NCI-H460 (cell line): ENCODE measurements around the gene MESP2. TPM values are rescaled to one million over a fixed set of nuclear protein-coding genes. Genes with fewer than 3 reads are reported as not detected.
A peak's percentile ranks its signal among the peaks of the same experiment; 100 is the strongest.

Experiments used
- DNase-seq: peaks from one replicate; pipeline ENCODE4 v3.0.0-alpha.2; 2016; ENCODE audit warnings: low read depth; ENCODE audit errors: extremely low read depth
- polyA plus RNA-seq: library from polyadenylated mRNA; depleted of rRNA; stranded (reverse); fragments of >200 nt; gene quantifications from 2 replicates; pipeline ENCODE4 v1.2.3, GENCODE V29; 2014; cell fraction: nucleus; rRNA removed
- total RNA-seq: library from RNA; depleted of rRNA; stranded (reverse); fragments of >200 nt; shearing (Covaris generic); gene quantifications from 2 replicates; pipeline ENCODE4 v1.2.3, GENCODE V29; 2014; rRNA removed

The MESP2 gene, protein sequence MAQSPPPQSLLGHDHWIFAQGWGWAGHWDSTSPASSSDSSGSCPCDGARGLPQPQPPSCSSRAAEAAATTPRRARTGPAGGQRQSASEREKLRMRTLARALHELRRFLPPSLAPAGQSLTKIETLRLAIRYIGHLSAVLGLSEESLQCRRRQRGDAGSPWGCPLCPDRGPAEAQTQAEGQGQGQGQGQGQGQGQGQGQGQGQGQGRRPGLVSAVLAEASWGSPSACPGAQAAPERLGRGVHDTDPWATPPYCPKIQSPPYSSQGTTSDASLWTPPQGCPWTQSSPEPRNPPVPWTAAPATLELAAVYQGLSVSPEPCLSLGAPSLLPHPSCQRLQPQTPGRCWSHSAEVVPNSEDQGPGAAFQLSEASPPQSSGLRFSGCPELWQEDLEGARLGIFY
- not detected in 2 replicates for total RNA-seq
- 2.0 and 3.5 TPM in 2 replicates for polyA plus RNA-seq

DNA sequence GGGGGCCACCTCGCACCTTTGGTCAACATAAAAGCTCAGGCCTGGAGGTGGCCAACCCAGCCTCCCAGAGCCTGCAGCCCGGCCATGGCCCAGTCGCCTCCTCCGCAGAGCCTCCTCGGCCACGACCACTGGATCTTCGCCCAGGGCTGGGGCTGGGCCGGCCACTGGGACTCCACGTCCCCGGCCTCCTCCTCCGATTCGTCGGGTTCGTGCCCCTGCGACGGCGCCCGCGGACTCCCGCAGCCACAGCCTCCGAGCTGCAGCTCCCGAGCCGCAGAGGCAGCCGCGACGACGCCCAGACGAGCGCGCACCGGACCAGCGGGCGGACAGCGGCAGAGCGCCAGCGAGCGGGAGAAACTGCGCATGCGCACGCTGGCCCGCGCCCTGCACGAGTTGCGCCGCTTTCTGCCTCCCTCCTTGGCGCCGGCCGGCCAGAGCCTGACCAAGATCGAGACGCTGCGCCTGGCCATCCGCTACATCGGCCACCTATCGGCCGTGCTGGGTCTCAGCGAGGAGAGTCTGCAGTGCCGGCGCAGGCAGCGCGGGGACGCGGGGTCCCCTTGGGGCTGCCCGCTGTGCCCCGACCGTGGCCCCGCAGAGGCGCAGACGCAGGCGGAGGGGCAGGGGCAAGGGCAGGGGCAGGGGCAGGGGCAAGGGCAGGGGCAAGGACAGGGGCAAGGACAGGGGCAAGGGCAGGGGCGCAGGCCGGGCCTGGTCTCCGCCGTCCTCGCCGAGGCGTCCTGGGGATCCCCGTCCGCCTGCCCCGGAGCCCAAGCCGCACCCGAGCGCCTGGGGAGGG, at the start of gene MESP2:
TSS of gene MESP2 (plus strand) at position 59 of the 799 bp plus-strand sequence. CDS start at position 85, 26 bp downstream.
- DNase-seq = peak; percentile 72

DNA sequence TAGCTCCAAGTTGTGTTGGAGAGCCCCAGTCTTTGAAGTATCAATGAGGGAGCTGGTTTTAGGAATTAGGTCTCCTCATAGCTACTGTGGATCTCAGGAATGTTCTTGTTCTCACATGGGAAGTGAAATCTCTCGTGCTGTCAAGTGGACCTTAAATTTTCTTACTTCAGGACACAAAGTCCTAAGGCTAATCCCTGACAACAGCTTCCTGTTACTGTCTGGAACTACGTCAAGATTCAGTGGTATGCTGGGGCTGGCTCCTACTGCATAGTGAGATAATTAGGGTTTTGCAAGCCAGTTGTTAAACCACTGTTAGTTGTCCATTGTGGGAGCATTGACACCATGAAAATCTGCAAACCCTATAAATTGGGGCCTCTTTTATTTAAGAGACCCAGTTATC, 47.9 kb upstream of the MESP2 start:
- DNase-seq = no peak

DNA sequence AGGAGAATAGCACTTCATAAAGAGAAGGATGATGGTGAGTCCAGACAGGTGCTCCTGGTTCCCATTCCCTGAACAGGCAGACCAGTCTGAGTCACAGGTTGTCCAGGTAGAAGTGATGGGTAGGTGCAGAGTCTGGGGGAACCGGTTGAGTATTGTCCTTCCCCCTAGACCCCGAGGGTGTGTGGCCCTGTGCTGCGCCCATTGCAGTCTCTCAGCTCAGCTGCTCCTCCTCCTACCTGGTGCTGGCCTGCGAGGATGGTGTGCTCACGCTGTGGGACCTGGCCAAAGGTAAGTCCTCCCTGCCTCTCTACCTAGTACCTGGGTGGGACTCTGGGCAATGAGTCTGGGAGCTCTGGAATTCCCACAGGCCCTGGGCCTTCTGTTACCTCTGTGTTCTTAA, 44.9 kb upstream of the MESP2 start:
- no peak for DNase-seq

DNA sequence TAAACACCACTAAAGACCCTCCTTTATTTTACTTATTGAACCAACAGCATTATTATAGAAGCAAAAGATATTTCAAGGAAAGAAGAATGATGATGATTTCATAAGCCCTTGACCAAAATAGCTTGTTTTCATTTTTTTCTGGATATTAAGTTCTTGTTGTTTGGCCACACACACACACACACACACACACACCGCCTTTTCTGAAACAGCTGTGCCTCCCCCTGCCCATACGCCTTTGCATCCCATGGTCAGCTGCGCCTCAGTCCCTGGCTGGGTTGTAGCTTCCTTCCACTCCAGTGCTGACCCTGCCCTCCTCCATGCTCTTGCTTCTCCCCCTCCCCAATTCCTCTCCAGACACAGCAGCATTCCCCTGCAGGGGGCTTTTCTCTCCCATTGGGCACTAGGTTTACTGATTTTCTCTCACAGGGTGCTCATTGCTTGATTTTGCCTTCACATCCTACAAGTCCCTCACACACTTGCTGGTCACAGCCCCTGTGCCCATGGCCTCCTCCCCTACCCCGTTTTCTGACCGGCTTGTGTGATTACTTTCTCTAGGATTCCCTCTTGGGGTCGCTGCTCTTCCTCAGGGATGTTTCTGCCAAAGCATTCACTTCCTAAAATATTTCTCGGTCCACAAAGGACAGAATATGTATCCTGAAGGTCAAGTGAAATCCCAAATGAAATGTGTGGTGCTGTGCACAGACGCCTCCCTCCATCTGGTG, 43.5 kb upstream of the MESP2 start:
- no peak for DNase-seq

DNA sequence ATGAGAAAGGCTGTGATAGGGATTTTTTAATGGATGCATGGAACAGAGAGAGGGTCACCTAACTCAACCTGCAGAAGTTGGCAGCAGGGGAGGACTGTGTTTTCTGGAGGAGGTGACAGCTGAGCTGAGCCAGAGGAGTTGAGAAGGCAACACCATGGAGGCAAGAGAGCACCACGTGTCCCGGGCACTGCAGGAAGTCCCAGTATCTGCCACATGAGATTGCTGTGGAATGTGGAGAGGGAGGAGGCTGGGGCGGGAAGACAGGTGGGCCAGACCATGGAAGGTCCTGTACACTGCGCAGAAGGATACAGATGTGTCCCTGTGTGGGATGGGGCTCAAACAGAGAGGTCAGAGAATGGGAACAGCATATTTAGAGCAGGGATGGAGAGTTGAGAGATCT, 40.4 kb upstream of the MESP2 start:
- no peak for DNase-seq

DNA sequence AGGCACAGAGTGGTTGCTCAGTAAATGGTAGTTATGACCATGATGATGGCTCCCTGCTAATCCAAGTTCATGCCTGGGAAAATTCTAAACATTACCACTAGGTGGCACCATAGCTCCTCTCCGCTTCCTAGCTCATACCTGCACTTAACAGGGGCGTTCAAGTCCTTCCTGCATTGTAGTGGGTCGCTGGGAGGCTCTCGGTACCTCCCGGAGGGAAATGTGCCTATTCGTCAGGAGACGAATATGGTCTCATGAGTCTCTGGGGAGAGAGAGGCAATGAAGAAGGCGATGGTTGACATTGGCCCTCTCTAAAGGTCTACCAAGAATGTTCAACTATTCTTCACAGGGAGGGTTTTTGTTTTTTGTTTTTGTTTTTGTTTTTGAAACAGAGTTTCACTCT, 36.0 kb upstream of the MESP2 start:
- peak; percentile 64 for DNase-seq

DNA sequence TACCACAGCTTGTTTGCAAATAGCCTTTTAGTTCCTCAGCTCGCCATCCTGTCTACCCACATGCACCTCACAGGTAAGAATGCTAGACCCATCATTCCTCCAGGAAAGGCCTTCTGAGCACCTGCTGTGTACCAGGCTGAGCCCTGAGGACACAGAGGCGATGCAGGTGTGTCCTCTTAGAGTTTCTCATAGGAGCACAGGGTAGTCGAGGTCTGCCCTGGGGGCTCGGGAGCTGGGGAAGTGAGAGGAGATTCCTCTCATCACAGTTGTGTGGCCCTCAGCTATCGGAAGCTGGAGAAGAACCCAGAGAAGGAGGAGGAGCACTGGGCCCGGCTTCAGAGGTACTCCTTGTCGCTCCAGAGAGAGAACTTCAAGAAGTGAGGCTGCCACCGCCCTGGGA, 33.1 kb upstream of the MESP2 start:
- no peak for DNase-seq

DNA sequence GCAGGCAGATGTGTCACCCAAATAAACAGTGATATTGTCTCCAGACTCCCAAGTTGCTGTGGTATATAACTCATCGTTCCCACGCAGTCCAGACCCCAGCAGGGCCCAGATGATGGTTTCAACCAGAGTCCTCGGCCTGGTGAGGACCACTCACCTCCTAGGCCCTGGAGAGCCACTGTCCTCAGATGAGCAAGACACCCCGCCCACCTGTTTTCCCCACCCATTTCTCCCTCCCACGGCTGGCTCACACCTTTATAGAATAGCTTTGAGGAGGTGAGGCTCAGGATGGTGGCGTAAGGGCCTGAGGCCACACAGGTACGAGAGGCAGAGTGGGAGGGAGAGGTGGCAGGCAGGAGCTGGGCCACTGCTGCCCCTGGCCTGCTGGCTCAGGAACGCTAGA, 32.5 kb upstream of the MESP2 start:
- DNase-seq = no peak

DNA sequence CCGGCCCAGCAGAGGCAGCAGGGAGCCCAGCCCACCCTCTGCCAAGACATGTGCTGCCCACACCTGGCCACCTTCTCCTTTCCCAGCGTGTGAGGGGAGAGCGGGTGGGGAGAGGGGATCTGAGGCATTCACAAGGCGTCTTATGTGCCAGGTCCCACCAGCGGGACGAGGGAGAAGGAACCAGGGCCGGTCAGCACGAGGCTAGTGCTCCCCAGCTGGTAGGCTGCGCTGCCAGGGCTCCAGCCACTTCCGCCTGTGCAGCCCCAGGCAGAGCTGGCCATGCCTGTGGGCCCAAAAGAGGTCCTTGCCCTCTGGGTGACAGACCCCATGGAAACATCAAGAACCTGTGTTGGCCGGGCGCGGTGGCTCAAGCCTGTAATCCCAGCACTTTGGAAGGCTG, 31.0 kb upstream of the MESP2 start:
- DNase-seq = no peak

DNA sequence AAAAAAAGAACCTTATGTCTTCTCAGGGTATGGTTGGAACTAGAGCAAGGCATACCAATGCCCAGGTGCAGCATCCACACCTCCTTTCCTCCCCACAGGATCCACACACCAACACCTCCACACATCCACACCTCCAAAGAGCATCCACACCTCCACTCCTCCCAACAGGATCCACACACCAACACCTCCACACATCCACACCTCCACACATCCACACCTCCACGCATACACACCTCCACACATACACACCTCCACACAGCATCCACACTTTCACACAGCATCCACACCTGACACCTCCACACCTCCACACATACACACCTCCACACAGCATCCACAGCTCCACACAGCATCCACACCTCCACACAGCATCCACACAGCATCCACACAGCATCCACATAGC, 30.4 kb upstream of the MESP2 start:
- no peak for DNase-seq

DNA sequence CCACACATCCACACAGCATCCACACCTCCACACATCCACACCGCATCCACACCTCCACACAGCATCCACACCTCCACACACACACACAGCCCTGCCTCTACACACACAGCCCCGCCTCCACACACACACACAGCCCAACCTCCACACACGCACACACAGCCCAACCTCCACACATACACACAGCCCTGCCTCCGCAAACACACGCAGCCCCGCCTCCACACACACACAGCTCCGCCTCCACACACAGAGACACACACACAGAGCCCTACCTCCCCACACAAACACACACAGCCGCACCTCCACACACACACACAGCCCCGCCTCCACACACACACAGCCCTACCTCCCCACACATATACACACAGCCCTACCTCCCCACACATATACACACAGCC, 29.7 kb upstream of the MESP2 start:
- no peak for DNase-seq

DNA sequence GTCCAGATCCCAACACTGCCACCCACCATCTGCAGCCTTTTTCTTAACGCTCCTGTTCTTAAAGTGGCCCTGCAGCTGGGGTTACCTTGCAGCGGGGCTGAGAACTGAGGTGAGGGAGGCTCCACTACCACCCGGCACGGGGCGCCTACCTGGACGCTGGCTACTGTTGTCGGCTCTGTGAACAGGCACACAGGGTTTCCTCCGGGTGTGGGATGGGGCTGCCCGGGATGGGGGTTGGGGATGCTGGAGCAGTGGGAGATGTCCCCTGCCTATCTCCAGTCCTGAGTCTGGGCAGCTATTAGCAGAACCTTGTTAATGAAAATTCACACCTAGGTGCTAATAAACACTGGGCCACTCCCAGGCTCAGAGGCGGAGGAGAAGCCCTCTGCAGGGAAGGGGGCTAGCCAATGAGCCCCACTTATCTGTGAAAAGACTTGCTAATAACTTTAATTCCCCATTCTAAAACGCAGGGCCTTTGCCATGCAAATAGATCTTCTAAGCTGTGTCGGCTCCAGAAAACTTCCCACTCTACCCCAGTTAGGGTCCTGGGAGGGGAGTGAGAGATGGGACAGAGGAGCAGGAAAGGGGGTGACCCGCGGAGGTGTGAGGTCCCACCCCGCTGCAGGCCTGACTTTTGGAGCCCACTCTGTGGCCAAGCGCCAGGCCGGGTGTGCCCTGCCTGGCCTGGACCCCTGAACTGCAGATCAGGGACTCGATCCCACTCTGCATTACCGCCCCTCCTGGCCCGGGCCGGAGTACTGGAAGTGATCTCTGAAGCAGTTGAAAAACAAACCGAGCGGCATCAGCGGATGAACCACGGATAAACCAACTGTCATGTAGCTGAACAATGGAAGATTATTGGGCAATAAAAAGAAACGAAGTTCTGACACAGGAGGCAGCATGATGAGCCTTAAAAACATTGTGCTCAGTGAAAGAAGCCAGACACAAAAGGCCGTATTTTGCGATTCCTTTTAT, 28.1 kb upstream of the MESP2 start:
- no peak for DNase-seq

DNA sequence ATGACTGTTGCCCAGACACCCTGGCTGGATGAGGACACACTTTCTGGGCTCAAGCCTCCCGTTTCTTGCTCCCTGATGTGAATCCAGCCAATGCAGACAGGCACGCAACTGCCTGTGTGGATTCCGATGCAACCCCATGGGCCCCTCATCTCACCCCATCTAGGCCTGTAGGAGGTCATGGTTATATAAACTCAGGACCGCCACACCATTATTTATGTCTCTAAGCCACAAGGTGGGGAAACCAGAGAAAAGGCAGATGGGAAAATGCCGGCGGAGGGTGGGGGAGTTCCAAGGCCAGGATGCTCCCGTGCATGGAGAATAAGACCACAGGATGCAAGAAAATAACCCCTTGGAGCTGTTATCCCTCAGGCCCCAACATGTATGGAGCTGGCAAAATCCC, 27.1 kb upstream of the MESP2 start:
- DNase-seq = no peak

DNA sequence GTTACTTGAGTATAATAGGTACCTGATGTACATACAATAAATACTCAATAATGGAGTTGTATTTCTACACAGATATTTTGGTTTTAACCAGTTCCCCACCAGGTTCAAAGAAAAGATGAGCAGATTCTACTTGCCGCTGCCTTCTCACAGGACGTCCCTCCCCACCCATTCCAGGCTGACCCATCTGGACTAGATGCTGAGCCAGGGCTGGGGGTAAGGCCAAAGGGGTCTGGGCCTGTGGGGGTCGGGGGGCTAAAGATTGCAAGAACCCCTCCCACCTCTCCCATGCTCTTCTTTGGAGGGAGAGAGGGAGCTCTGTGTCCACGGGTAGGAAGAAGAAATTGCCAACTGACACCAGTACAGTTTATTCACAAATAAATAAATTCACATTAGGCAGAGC, 26.6 kb upstream of the MESP2 start:
- DNase-seq = no peak

DNA sequence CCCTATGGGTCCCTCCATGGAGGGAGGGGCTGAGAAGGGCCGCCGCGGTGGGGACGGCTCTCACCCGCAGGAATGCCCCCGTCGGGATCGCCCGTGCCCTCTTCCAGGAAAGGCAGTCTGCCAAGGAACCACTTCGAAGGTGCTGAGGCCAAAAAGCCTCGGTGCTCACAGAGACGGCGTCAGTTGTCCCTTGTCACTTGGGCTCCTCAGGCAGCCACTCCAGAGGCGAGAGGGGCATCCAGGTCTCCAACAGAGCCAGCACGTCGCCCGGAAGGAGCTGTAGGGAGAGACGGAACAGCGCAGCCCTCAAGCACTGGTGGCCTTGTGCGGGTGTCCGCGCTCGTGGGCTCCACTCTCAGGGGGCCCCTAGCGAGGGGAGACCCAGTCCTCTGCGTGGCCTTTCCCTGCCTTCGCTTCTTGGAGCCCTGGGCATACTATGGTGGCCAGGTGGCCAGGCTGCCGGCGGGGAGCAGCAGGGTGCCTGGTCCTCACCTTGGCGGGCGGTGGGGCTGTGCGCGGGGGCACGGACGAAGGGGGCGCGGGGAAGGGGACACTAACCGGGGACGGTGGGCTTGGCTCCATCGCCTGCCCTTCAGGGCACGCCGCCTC, 26.1 kb upstream of the MESP2 start:
- no peak for DNase-seq

DNA sequence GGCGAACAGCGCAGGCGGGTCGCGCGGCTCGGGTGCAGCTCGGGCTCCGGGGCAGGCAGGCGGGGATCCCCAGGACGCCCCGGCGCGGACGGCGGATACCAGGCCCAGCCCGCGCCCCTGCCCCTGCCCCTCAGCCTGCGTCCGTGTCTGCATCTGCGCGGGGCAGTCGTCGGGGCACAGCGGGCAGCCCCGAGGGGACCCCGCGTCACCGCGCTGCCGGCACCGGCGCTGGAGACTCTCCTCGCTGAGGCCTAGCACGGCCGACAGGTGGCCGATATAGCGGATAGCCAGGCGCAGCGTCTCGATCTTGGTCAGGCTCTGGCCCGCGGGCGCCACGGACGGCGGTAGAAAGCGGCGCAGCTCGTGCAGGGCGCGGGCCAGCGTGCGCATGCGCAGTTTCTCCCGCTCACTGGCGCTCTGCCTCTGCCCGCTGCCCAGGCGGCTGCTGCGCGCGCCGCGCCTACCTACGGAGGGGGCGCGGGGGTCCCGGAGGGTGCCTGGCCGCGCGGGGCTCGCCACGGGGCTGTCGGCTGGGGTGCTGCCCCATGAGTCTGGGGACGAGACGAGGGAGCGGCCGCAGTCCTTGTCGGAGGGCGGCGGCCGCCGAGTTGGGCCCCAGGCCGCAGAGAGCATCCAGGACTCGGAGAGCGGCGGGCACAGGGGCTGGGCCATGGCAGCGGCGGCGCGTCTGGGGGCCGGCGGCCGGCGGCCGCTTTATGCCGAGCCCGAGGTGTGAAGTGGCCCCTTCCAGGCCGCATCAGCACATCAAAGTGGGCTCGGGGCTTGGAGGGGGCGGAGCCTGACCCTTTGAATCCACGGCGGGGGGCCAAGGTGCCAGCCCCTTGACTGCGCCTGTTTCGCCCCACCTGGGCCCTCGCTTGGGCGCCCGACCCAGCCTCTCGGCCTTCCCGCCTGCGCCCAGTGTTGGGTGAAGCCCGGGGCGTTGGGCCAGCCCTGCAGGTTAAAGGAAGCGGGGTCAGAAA, 25.3 kb upstream of the MESP2 start, which contains the start of gene MESP1:
TSS of gene MESP1 (minus strand) at position 690 of the 983 bp plus-strand sequence. CDS start at position 672, 18 bp downstream.
- DNase-seq = peak; percentile 92

DNA sequence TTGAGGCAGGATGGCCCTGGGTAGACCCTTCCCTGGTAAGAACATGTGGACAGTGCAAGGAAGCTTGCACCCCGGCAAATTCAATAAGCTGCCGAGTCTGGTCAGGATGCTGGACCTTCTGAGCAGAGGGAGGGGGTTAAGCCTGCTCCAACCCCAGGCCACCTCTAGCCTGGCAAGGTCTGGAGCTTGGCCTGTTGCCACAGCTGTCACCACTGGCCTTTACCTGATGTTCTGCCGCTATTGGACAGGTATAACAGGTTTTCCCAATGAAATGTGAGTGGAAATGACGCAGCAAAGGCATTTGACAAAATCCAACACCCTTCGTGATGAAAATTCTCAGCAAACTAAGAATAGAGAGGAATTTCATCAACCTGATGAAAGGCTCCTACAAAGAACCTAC, 24.4 kb upstream of the MESP2 start:
- DNase-seq = no peak

DNA sequence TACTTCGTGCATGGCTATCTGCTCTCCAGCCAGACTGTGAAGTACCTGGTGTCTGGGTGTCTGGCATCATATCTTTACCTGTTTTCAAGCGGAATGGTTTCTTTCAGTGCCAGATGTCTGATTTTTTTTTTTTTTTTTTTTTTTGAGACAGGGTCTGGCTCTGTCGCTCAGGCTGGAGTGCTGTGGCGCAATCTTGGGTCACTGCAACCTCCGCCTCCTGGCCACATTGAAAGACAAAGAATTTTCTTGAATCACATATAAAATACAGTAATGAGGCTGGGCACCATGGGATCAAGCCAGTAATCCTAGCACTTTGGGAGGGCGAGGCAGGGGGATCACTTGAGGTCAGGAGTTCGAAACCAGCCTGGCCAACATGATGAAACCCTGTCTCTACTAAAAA, 22.3 kb upstream of the MESP2 start:
- no peak for DNase-seq
